HepG2 (cell line): Measurements from ENCODE around the gene MED10. TPM values are rescaled to one million over a fixed set of nuclear protein-coding genes. Genes with fewer than 3 reads are reported as not detected.

Experiments
- ATF7-NPFF ChIP-seq: sonication (generic); formaldehyde crosslinking; IDR thresholded peaks from 2 replicates; pipeline ENCODE4 v1.8.1; 2023; ENCODE audit warnings: mild to moderate bottlenecking, low read depth, missing genetic modification reagents, moderate library complexity
- CC2D1A ChIP-seq: sonication (generic); formaldehyde crosslinking; IDR thresholded peaks from 2 replicates; pipeline ENCODE4 v1.8.1; 2023; ENCODE audit warnings: mild to moderate bottlenecking, missing genetic modification reagents
- CREB3 ChIP-seq: sonication (generic); formaldehyde crosslinking; IDR thresholded peaks from 2 replicates; pipeline ENCODE4 v1.5.0; 2020; ENCODE audit warnings: missing genetic modification reagents
- GMEB1 ChIP-seq: sonication (generic); formaldehyde crosslinking; IDR thresholded peaks from 2 replicates; pipeline ENCODE4 v1.5.1; 2020; ENCODE audit warnings: missing genetic modification reagents, mild to moderate bottlenecking, borderline replicate concordance
- GZF1 ChIP-seq: sonication (generic); formaldehyde crosslinking; IDR thresholded peaks from 2 replicates; pipeline ENCODE4 v1.5.1; 2020; ENCODE audit warnings: mild to moderate bottlenecking, missing genetic modification reagents
- HNRNPH1 ChIP-seq: fragments of 200-400 bp; formaldehyde crosslinking; optimal IDR thresholded peaks from 2 replicates; pipeline ENCODE3; 2017; ENCODE audit warnings: mild to moderate bottlenecking, low read depth, low read length
- HOXD1 ChIP-seq: sonication (generic); formaldehyde crosslinking; IDR thresholded peaks from 2 replicates; pipeline ENCODE4 v1.5.0; 2020; ENCODE audit warnings: missing genetic modification reagents
- MBNL3 ChIP-seq: fragments of 250-450 bp; sonication (Bioruptor Pico); conservative IDR thresholded peaks from 2 replicates; pipeline ENCODE4 v1.8.0; 2022; ENCODE audit warnings: mild to moderate bottlenecking, inconsistent platforms
- MIXL1 ChIP-seq: IDR thresholded peaks from 2 replicates; pipeline ENCODE4 v1.6.1; 2016
- NFE2L1 ChIP-seq: sonication (generic); formaldehyde crosslinking; IDR thresholded peaks from 2 replicates; pipeline ENCODE4 v1.4.0; 2020; ENCODE audit warnings: missing genetic modification reagents, mild to moderate bottlenecking, borderline replicate concordance
- RCOR2 ChIP-seq: IDR thresholded peaks from 2 replicates; pipeline ENCODE4 v1.6.1; 2016; ENCODE audit warnings: missing biosample characterization, missing genetic modification reagents
- SRSF1 ChIP-seq: fragments of 200-400 bp; formaldehyde crosslinking; optimal IDR thresholded peaks from 2 replicates; pipeline ENCODE3; 2017; ENCODE audit warnings: mild to moderate bottlenecking, low read depth, low read length, moderate library complexity
- THAP7 ChIP-seq: sonication (generic); formaldehyde crosslinking; IDR thresholded peaks from 2 replicates; pipeline ENCODE4 v1.8.1; 2023; ENCODE audit warnings: mild to moderate bottlenecking, missing genetic modification reagents
- TRIM22 ChIP-seq: fragments of 450-650 bp; IDR thresholded peaks from 2 replicates; pipeline ENCODE4 v1.6.1; 2017
- ZBTB42 ChIP-seq: sonication (generic); formaldehyde crosslinking; IDR thresholded peaks from 2 replicates; pipeline ENCODE4 v1.5.0; 2020; ENCODE audit warnings: mild to moderate bottlenecking, missing genetic modification reagents
- ZNF24 ChIP-seq: fragments of 450-650 bp; IDR thresholded peaks from 2 replicates; pipeline ENCODE4 v1.6.1; 2017; ENCODE audit warnings: antibody characterized with exemption, mild to moderate bottlenecking
- ZNF264 ChIP-seq: sonication (generic); formaldehyde crosslinking; IDR thresholded peaks from 2 replicates; pipeline ENCODE4 v1.4.0; 2020; ENCODE audit warnings: missing genetic modification reagents
- ZNF598 ChIP-seq: sonication (generic); formaldehyde crosslinking; IDR thresholded peaks from 2 replicates; pipeline ENCODE4 v1.5.1; 2020; ENCODE audit warnings: mild to moderate bottlenecking, missing genetic modification reagents, borderline replicate concordance
- ZNF644 ChIP-seq: IDR thresholded peaks from 2 replicates; pipeline ENCODE4 v1.6.1; 2016; ENCODE audit warnings: low read depth
- ZNF652 ChIP-seq: IDR thresholded peaks from 2 replicates; pipeline ENCODE4 v1.6.1; 2016; ENCODE audit warnings: low read depth, borderline replicate concordance
- ZNF7 ChIP-seq: IDR thresholded peaks from 2 replicates; pipeline ENCODE4 v1.6.1; 2016; ENCODE audit warnings: missing biosample characterization, missing genetic modification reagents
- ZNF800 ChIP-seq: sonication (generic); formaldehyde crosslinking; IDR thresholded peaks from 2 replicates; pipeline ENCODE4 v1.4.0; 2020; ENCODE audit warnings: missing genetic modification reagents
- polyA plus RNA-seq, 8 experiments: library from polyadenylated mRNA; depleted of rRNA in 3 of 8; stranded (reverse) in 7 of 8; unstranded in 1 of 8; fragments of >200 nt; fragmentation: Illumina TruSeq in 4 of 8; extraction: Trizol in 4 of 8; gene quantifications; 2 replicates each; pipeline versions ENCODE4 v1.2.1 to v1.2.3, GENCODE V29; 2011 to 2016; ENCODE audit warnings: low read depth in 4 of 8, missing spikeins in 1 of 8, mixed read lengths in 1 of 8; ENCODE audit not compliant: insufficient read depth in 1 of 8
- total RNA-seq, 5 experiments: library from RNA; depleted of rRNA; stranded (reverse); fragments of >200 nt; fragmentation: Illumina TruSeq; extraction: Trizol; gene quantifications; 2 replicates each; pipeline ENCODE4 v1.2.3, GENCODE V29; 2016; ENCODE audit warnings: low read depth in 1 of 5

Gene MED10
- total and polyA plus RNA-seq, 2 of the 13 experiments (the other 11 are each of a cell fraction or from before 2014, with no cell fraction given), result 11.2 to 23.7 TPM

GRCh38 chr5:6377905-6378765 is at the start of gene MED10 (continued):
- TF ChIP-seq ZNF598 (CRISPR knock-in tag) (0 out of 2 replicates have a peak, but pooled peaks have one; percentile 44), ZNF644 (no peak), CREB3 (no peak), SRSF1 (no peak), ZNF24 (no peak), GMEB1 (peak; percentile 76), ZNF800 (CRISPR knock-in tag) (0 out of 2 replicates have a peak, but pooled peaks have one; percentile 60), GZF1 (CRISPR knock-in tag) (no peak), THAP7 (CRISPR knock-in tag) (no peak), ZNF7 (CRISPR knock-in tag) (no peak), NFE2L1 (CRISPR knock-in tag) (no peak), HOXD1 (no peak), RCOR2 (CRISPR knock-in tag) (no peak), ZNF652 (CRISPR knock-in tag) (no peak), MIXL1 (CRISPR knock-in tag) (no peak), HNRNPH1 (peak; percentile 34), CC2D1A (CRISPR knock-in tag) (no peak), TRIM22 (no peak), MBNL3 (no peak), ATF7-NPFF (CRISPR knock-in tag) (no peak; the same call in 1 of the 2 replicates), ZNF264 (CRISPR knock-in tag) (no peak), ZBTB42 (CRISPR knock-in tag) (0 out of 2 replicates have a peak, but pooled peaks have one; percentile 36)
